ENCODE measurements around the gene COMT.
"Not testable (repeated sequence)": the region's sequence is repeated elsewhere in the genome, so short reads cannot be mapped to it uniquely, and the experiment has no call there.

Gene COMT

DNA sequence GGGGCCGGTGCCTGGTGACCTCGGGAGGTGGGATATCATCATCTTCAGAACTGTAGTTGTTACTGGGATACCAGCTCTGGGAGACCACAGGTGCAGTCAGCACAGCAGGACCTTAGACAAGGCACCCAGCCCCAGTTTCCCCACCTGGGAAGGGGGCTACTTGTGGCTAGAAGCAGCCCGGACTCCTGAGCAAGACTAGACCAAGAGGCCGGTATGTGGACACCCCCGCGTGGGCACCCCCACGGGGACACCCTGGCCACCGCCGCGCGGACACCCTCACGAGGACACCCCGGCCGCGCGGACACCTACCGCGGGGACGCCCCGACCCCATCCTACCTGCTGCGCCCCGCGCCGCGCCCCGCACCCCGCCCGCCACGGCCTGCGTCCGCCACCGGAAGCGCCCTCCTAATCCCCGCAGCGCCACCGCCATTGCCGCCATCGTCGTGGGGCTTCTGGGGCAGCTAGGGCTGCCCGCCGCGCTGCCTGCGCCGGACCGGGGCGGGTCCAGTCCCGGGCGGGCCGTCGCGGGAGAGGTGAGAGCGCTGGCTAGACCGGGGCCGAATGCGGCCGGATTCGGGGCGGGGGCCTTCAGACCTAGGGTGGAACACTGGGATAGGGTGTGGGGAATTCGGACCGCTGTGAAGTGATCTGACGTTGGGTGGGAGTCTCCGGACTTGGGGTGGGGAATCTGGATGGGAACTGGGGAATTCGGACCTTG, at the start of gene COMT, which contains the start of gene TXNRD2:
COMT (plus strand) TSS at position 408 of the 718 bp plus-strand sequence. CDS start 20,755 bp downstream, outside the sequence.
TXNRD2 (minus strand) TSS at position 454 of the 718 bp plus-strand sequence; CDS start at position 439, 15 bp downstream.
- DNase-seq = peak; percentile 60 to 77

DNA sequence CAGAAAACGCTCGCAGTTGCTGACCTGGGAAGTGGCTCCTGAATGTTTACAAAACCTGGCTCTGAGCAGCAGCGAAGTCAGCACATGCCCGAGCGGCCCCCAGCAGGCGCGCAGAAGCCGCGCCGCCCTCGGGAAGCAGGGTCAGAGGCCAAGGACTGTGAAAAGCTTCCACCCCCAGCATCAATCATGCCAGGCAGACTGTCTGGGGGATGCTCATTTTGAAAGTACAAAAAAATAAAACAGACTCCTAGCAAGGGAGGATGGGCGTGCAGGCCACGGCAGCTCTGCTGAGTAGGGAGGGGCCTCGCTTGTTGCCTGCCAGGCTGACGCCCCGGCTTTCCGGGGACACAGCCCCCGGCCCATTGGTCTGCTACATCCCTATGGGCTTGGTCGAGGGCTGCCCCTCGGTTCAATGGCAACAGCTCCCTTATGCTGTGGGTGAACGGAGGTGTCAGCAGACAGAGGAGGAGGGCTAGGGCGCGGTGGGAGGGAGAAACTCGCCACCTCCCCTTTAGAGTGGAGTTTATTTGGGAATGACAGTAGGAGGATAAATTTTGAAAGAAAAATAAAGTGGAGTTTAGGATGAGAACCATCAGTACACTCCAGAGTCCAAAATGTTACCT, 49.2 kb upstream of the COMT start:
- DNase-seq = peak in 1 of 2 donors; percentile 32

DNA sequence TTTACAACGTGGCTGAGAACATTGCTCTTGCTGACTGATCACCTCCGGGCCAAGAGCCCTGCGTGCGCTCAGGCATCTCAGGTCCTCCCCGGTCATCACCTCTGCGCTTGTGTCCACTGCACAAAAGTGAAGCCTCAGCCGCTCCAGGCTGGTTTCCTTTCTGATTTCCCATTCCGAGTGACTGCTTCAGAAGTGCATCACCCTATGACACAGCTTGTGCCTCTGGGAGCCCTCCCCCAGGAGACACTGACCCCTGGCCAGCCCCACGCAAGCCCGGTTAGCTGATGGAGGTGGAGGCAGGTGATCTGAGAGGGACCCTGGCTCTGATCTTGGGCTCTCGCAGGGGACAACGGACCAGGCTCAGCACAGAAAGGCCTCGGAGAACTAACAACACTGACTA, 48.6 kb upstream of the COMT start:
- no peak for DNase-seq

DNA sequence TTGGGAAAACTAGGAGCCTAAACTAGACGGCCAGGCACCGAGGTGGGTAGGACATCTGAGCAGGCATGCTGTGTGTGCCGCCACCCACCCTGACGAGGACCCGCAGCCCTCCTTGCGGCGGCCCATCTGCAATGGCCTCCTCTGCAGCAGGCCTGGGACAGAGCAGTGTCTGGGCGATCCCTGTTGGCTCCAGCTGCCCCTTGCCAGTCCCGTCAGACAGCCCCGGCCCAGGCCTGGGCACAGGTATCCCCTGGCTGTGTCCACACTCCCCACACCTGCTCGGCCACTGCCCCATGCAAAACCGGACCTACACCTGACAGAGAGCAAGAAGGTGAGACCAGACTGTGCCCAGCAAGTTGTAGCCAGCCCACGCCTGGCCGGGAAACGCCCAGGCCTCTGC, 48.2 kb upstream of the COMT start:
- DNase-seq = no peak

DNA sequence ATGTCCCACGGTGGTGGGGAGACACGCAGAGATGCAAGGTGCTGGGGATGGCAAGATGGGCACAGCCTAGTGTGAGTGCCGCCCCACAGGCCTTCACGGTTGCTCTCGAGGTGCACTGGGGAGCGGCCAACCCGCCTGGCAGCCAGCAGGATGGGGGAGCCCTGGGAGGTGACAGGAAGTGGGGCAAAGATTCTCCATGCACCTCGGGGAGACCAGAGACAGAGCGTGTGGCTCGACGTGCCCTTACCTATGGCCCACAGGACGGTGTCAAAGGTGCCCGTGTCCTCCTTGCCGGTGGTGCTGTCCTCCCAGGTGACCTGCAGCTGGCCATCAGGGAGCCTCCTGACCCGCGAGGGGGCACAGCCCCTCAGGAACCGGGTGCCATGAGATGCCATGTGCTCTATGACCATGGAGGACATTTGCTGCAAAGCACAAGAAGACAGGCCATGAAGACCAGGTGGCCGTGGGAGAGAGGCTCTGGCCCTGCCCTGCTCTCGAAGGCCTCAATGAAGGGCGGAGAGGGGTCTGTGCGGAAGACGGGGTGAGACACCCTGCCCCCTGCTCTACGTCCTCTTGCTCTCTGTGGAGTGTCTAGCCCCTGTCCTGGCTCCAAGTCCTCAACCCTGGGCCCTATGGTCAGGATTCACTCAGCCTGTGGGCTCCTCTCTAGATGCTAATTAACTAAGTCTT, 46.3 kb upstream of the COMT start:
- no peak for DNase-seq

DNA sequence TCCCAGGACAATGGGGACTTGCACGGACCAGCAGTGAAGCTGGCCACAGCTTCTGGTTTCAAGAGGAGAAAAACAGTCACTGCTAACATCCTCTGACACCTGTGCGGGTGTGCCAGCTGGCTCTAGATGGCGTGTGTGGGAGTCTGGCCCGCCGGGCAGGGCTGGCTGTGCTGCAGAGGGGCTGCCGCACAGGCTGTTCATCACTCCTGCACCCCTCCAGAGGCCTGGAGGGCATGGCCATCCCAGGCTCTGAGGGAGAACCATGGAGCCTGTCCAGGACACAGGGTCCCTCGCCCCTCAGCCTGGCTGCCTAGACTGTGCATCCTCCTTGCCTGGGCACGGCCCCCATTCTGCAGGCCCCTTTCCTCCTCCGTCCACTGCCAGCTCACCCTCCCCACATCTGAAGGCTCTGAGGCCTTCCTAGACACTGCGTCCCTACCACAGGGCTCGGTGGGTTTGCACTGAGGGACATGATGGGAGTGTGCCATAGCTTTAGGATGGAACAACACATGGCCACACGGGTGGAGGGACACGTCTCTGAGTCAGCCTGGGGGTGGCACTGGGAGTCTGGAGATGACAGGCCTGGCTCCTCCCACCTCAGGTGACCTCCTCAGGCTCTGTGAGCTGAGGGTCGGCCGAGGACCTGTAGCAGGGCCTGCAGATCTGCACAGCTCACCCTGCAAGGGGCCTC, 44.8 kb upstream of the COMT start:
- DNase-seq = peak in 1 of 2 donors; percentile 14

DNA sequence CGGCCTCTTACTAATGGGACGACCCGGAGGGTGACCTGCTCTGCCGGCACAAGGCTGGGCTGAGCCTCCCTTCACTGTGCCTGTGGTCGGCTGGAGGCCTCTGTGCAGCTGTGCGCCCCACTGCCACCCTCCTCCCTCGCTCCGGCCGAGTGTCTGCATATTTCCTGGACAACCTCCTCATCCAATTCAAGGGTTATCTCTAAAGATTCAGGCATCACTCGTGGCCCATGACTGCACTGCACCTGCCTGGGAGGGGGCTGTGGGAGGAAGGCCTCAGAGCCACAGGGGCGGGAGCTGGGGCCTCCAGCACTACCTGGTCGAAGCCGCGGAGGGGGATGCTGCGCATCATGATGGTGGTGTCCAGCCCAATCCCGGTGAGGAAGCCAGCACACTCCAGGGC, 43.8 kb upstream of the COMT start:
- no peak for DNase-seq

DNA sequence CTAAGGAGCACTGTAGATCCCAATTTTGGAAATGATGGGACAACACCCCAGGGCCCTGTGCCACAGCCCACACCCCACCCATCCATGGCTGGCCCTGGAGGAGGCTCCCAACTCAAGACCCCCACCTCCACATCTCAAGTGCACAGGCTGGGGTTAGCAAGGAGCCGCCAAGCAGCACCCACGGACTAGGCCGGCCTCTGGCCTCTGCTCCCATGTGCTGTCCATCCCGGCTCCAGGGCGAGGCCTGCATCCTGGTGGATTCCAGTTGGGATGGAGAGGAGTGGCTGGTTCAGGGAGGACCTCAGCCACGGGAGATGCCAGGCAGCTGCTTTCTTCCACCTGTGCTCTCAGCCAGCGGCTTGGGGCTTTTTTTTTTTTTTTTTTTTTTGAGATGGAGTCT, 43.4 kb upstream of the COMT start:
- DNase-seq = no peak

DNA sequence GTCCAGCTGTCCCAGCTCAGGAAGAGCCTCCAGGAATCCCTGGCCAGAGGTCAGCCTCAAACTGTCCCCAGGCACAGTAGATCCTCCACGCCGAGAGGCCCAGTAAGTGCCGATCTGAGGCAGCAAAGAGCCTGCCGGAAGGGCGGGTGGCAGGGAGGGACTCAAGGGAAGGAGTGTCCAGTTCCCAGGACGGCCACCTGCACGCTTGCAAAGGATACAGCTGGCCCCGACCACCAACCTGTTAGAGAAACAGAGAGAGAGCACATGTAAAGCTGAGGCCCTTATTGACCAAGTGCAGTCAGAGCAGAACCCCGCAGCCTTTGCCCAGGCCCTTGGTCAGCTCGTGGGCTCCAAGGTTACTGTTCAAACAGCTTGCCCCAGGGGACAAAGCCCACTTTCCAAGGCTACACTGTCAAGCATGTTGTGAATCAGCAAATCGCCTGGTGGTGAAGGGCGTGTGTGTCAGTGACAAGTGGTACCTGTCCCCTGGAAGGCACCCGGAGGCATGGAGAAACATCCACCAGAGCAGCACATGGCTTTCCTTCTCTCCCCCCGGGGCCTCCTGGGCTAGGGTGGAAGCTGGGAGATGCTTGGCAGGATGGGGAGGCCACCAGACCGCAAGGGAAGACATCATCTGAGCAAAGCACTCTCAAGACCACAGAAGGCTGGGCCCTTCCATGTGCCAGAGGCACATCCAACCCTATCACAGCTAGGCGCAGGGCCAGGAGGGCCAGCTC, 42.6 kb upstream of the COMT start:
- no peak for DNase-seq

DNA sequence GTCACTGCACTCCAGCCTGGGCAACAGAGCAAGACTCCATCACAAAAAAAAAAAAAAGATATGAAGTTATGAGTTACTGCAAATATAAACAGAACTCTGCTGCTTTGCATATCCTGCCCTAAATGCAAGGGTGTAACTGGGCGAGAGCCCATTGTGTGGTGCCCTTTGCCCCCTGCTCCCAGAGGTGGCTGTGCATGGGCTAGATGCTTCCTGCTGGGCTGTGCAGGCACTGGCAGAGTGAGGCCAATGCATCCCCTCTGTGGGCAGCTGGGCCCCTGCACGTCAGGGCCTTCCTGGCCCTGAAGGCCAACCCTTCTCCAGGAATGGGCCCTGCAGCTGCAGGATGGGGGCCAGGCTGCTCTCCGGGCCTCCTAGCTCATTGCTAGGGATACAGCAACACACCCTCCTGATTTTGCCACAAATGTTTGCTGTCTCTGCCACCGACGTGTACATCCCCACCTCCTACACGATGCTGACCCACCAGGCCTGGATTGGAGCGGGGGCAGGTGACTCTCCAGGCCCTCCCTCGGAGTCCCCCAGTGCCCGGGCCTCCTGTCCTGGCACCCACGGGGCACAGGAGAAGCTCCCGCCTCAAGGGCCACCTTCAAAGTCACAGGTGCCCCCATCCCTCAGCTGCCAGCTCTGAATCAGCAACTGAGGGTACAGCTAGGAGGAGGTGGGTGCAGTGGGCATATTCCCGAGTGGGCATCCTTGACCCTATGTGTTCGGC, 40.7 kb upstream of the COMT start:
- DNase-seq = no peak

DNA sequence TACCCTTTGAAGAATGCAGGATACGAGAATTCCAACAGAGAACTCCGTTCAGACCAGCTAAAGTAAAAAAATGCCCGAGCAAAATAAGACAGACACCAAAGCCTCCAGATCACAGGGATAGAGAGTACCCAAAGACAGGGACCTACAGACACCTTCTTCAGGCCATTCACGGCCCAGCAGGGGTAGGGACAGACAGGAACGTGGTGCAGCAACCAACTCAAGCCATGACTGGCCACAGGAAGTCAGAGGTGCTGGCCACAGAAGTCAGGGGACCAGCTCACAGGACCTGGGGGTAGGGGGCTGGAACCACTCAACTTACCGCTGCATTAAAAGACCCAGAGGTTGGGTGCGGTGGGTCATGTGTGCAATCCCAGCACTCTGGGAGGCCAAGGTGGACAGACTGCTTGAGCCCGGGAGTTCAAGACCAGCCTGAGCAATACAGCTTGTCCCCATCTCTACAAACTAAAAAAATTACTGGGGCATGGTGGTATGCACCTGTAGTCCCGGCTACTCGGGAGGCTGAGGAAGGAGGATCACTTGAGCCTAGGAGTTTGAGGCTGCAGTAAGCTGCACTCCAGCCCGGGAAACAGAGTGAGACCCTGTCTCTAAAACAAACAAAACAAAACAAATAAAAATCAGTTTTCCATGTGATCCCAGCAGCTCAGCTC, 39.9 kb upstream of the COMT start:
- DNase-seq = no peak

DNA sequence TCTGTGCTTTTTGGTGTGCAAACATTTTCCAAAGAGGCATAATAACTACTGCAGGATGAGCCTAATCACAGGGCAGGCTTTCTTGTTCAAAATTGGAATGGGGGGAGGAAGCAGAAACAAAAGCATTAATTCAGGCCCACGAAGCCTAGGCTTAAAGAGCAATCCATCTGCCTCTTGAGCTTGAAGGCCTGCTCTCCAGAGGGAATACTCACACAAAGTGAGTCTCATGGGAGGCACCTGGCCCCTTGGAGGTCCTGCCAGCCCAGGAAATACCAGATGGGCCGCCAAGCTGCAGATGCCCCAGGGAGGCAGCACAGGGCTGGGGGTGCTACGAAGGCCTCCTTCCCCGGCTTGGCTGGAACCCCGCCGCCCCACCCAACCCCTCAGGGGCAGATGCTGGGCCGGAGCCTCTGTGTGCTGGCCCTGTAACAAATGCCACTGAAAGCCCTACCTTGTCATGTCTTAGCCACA, 39.3 kb upstream of the COMT start:
- DNase-seq = no peak

DNA sequence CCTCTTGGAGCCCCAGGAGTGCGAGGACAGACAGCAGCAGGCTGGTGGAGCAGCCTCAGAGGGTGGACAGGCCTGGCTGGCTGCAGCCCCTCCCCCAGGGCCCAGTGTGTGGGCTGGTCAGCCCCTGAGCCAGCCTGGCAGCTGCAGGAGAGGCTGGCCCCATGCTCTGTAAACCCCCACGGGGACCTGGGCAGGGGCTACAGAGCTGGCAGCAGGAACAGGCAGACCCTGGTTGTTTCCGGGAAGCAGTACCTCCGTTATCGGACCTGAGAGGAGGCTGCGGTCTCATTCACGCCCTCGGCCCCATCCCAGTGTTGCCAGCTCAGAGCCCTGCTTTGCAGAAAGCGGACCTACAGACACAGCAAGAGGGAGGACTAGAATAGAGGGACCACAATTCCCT, 38.5 kb upstream of the COMT start:
- DNase-seq = no peak

DNA sequence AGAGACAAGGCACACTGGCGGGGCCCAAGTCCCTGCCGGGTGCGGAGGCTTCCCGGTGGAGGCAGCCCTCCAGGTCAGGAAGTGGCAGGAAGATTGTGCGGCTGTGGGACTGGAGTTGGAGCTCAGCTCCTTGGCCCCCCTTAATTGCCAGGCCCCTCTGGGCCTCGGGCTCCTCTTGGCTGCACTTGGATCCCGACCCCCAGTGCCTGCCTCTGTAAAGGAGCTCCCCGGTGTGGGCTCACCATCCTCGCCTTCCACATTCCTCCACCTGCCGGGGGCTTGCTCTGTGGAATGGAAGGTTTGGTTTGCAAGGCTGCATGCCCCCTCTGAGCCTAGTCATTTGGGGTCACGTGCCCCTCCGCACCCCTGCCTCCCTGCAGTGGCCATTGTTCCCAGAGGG, 38.1 kb upstream of the COMT start:
- DNase-seq = no peak

DNA sequence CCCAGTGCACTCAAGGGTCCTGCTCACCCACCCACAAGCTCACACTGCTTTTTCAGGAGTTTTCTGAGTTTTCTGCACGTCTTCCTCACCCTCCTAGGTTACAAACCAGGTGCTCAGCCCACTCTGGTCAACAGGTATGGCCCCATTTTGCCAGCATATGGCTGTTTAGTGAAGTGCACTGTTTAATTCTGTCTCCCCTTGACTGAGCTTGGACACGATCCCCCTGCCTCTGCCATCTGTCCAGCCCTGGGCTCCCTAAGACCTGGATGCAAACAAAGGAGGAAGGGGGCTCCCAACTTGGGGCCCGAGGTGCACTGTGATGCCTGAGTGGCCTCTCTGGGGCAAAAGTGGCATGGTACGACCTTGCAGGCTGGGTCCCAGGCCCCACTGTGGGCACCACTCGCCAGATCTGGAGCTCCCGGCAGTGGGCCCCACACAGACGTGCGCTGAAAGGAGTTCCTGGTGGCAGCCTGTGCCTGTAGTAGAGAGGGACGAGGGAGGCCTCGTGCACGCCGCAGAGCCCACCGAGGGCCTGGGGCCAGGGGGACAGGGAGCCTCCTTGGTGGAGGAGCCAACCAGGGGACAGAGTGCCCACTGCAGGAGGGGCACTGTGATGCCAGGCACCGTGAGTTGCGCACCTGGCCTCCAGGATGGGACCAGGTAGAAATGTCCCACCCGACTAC, 37.3 kb upstream of the COMT start:
- DNase-seq = no peak

DNA sequence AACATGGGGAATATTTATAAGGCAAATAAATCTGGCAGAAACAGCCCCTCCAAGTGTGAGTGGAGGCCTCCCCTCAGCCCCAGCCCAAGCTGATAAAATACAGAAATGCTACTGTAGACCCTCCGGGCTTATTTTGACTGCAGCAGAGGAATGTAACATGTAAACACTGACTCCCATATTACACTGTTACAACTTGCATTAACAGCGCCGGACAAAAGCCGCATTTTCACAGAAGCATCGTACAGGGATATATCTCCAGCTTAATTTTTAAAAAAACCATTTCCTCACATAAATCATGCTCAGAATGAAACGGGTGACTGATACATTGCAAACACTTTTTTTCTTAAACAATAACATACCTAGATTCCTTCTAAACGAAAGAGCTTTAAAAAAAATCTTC, 36.6 kb upstream of the COMT start:
- DNase-seq = no peak

DNA sequence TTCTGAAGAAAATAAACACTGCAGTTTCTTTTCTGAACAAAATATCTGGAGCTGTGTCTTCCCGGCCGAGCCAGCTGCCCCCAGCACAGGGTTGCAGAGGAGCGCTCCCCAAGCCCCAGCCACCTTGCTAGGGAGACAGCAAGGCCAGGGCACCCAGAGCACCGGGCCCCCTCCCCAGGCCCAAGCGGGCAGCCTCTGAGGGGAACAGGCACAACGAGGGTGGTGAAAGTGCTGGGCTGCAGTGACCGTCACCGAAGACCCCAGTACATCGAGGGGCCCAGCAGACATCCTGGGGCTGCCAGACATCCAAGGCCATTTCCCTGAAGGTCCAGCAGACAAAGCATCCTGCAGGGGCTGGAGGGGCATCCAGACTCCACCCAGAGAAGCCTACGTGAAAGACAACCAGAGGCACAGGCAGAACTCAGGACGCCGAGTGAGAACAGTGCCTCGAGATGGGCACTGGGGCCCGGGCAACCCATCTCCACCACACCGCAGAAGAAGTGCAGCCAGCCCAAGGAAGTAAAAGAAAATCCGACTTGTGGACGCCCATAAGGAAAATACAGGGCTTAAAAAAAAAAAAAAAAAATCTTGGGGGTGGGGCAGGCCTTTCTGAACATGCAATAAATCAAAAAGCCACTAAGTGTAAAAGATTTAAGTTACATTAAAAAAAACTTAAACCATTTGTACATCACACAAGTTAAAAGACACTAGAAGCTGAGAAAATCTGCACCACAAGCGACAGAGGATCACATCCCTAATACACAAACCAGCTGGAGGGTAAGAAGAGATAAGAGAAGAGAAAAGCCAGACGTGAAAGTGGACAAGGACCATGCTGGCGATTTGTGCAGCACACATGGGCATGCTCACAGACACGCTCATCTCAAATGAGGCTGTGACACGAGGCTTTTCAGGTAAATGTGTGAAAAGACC, 36.0 kb upstream of the COMT start:
- no peak for DNase-seq

DNA sequence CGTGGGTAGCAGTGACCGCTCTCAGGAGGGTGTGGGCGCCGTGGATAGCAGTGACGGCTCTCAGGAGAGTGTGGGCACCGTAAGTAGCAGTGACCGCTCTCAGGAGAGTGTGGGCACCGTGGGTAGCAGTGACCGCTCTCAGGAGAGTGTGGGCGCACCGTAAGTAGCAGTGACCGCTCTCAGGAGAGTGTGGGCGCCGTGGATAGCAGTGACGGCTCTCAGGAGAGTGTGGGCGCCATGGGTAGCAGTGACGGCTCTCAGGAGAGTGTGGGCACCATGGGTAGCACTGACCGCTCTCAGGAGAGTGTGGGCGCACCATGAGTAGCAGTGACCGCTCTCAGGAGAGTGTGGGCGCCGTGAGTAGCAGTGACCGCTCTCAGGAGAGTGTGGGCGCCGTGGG, 34.7 kb upstream of the COMT start:
- DNase-seq = not testable (repeated sequence)

DNA sequence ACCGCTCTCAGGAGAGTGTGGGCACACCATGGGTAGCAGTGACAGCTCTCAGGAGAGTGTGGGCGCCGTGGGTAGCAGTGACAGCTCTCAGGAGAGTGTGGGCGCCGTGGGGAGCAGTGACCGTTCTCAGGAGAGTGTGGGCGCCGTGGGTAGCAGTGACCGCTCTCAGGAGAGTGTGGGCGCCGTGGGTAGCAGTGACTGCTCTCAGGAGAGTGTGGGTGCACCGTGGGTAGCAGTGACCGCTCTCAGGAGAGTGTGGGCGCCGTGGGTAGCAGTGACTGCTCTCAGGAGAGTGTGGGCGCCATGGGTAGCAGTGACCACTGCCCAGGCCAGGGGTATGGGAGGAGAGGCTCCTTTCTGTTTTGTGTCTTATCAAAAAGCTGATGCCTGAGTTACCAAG, 33.7 kb upstream of the COMT start:
- DNase-seq = not testable (repeated sequence)

All from CD4-positive, alpha-beta T cell treated with Interferon alpha-2 for 1 hour (primary cell).